GM21737 (cell line): ENCODE results near the gene RBM24.
"Not testable (repeated sequence)": the region's sequence is repeated elsewhere in the genome, so short reads cannot be mapped to it uniquely, and the experiment has no call there.

Source experiments
- ATAC-seq: cut with Tn5 transposase; IDR thresholded peaks from one replicate; pipeline ENCODE4 v1.9.1; 2021; ENCODE audit warnings: mild to moderate bottlenecking, moderate library complexity; ENCODE audit not compliant: unreplicated experiment

RBM24 gene

GRCh38 chr6:17289630-17290061 lies 8.5 kb downstream of the RBM24 start:
- no peak for ATAC-seq

- no peak for ATAC-seq
Observed at GRCh38 chr6:17291778-17292177, 10.6 kb downstream of the RBM24 start.

- ATAC-seq = no peak
Observed at GRCh38 chr6:17292600-17293133, 11.5 kb downstream of the RBM24 start.

- no peak for ATAC-seq
Observed at GRCh38 chr6:17293395-17293794, 12.2 kb downstream of the RBM24 start.

- no peak for ATAC-seq
Observed at GRCh38 chr6:17297271-17298080, 16.3 kb downstream of the RBM24 start.

- no peak for ATAC-seq
Observed at GRCh38 chr6:17298257-17298656, 17.1 kb downstream of the RBM24 start.

GRCh38 chr6:17299222-17299621 lies 18.1 kb downstream of the RBM24 start:
- ATAC-seq = no peak

- ATAC-seq = no peak
Observed at GRCh38 chr6:17299750-17300149, 18.6 kb downstream of the RBM24 start.

GRCh38 chr6:17300637-17301036 lies 19.5 kb downstream of the RBM24 start:
- ATAC-seq = no peak

- no peak for ATAC-seq
Observed at GRCh38 chr6:17303444-17303843, 22.3 kb downstream of the RBM24 start.

- no peak for ATAC-seq
Observed at GRCh38 chr6:17305219-17306001, 24.2 kb downstream of the RBM24 start.

GRCh38 chr6:17311595-17312311 lies 30.6 kb downstream of the RBM24 start:
- ATAC-seq = no peak

- not testable (repeated sequence) for ATAC-seq
Observed at GRCh38 chr6:17313238-17313637, 32.1 kb downstream of the RBM24 start.

- no peak for ATAC-seq
Observed at GRCh38 chr6:17313971-17314370, 32.8 kb downstream of the RBM24 start.

- ATAC-seq = no peak
Observed at GRCh38 chr6:17315262-17315661, 34.1 kb downstream of the RBM24 start.

GRCh38 chr6:17318435-17319165 lies 37.4 kb downstream of the RBM24 start:
- ATAC-seq = no peak

GRCh38 chr6:17320266-17320665 lies 39.1 kb downstream of the RBM24 start:
- ATAC-seq = not testable (repeated sequence)

- no peak for ATAC-seq
Observed at GRCh38 chr6:17331238-17331637, 50.1 kb downstream of the RBM24 start.

GRCh38 chr6:17334265-17334664 lies 53.1 kb downstream of the RBM24 start:
- no peak for ATAC-seq

GRCh38 chr6:17336425-17336824 lies 55.3 kb downstream of the RBM24 start:
- no peak for ATAC-seq

GRCh38 chr6:17339308-17339670 lies 58.1 kb downstream of the RBM24 start:
- ATAC-seq = no peak
